NCI-H345 (cell line): ENCODE results near the gene LYZ.

ENCODE experiments used
- DNase-seq: peaks from one replicate; lab custom pipeline; 2025; lab: John Stamatoyannopoulos, UW

LYZ gene

GRCh38 chr12:69386921-69387320 lies 38.7 kb downstream of the LYZ start:
- no peak for DNase-seq

GRCh38 chr12:69388371-69388770 lies 40.2 kb downstream of the LYZ start:
- no peak for DNase-seq

- no peak for DNase-seq
These were observed 41.6 kb downstream of the LYZ start for GRCh38 chr12:69389831-69390230.

- no peak for DNase-seq
These were observed 44.2 kb downstream of the LYZ start for GRCh38 chr12:69392179-69392928.

- DNase-seq = no peak
These were observed 47.9 kb downstream of the LYZ start for GRCh38 chr12:69396041-69396440.

- DNase-seq = no peak
These were observed 48.8 kb downstream of the LYZ start for GRCh38 chr12:69396963-69397362.

GRCh38 chr12:69397978-69398377 lies 49.8 kb downstream of the LYZ start:
- DNase-seq = no peak

GRCh38 chr12:69401940-69402339 lies 53.8 kb downstream of the LYZ start:
- DNase-seq = no peak
